OCI-M1 (cell line): ENCODE measurements around the gene GNAI3.

Experiments
- DNase-seq: peaks from one replicate; lab custom pipeline; 2025; lab: John Stamatoyannopoulos, UW

The GNAI3 gene

DNA sequence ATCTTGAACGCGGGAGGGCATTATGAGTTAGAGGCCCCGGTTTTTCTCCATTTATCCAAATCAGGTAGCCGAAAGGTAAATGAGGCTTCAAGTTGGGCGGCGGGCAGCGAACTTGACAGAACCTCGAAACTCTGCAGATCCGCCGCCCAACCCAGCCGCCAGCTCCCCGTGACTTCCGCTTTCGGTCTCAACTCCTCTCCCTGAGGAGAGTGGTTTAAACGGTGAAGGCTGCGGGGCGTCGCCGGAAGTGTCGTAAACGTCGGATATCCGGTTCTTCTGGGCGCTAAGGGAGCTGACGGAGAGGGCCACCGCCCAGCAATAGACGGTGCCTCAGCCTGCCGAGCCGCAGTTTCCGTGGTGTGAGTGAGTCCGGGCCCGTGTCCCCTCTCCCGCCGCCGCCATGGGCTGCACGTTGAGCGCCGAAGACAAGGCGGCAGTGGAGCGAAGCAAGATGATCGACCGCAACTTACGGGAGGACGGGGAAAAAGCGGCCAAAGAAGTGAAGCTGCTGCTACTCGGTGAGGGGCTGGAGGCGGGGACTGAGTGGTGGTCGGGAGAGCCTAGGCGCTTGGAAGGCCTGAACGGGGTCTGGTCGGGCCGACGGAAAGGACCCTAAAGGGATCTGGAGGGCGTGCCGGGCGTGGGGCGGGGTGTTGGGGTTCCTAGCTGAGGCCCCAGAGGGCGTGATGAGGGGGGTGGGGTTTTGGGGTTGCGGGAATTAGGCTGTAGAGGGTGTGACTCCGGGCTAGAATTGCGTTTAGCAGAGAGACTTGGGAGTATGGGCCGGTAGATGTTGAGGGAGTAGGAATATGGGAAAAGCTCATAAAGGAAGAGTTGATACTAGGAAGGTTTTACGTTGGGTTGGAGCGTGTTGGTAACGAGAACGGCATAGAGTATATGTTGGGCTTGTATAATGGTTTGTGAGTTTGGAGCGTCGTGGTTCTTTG, at the start of gene GNAI3:
GNAI3 (plus strand) TSS at position 295 of the 947 bp plus-strand sequence; CDS start at position 401, 106 bp downstream.
- DNase-seq = peak; percentile 98

DNA sequence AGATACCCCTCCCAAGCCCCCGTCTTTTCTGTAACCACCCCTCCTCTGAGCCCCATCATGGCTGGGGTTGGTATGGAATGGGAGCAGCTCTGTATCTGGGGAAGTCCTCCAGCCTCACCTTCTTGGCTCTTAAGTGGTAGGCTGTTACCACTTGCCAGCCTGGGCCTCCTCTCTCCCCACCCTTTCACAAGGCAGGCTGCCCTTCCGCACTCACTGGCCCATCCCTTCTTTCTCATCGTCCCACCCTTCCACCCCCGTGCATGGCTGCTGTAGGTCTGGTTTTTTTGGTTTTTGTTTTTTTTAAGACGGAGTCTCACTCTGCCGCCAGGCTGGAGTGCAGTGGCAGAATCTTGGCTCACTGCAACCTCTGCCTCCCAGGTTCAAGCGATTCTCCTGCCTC, 49.3 kb upstream of the GNAI3 start:
- DNase-seq = no peak

DNA sequence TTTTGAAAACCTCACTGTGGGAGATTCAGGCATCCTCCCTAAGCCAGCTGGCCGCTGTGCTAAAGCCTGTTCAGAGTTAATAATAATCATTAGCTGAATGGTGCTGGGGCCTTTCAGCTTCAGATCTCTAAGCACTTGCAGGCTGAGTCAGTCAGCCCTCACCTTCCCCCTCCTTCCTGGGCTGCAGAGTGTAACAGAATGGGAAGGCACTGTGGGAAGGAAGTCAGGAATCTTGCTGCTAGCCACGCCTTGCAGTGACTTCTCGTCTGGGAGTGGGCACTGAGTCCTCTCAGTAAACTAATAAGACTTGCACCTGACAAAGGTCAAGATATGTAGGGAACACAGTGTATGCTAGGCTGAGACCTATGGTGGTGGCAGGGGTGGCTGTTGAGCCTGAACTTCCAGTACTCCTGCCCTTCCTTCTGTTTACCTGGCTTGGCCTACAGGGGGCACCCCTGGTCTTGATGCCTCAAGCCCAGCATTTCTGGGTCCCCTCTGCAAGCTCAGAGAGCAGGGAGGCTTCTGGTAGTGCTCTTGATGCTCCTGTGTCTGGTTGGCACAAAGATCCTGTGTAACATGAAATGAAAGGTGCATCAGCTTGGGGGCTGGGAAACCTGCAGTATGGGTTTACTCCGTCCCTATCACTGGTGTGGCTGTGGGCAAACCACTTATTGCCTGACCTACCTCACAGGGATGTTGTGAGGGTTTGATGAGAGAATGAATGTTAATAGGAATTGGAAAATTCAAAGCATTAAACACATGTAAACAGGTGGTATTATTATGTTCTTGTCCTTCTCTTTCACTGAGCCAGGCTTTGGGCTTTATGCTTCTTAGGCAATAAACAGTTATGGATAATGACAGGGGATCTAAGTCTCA, 48.5 kb upstream of the GNAI3 start:
- DNase-seq = peak; percentile 70

DNA sequence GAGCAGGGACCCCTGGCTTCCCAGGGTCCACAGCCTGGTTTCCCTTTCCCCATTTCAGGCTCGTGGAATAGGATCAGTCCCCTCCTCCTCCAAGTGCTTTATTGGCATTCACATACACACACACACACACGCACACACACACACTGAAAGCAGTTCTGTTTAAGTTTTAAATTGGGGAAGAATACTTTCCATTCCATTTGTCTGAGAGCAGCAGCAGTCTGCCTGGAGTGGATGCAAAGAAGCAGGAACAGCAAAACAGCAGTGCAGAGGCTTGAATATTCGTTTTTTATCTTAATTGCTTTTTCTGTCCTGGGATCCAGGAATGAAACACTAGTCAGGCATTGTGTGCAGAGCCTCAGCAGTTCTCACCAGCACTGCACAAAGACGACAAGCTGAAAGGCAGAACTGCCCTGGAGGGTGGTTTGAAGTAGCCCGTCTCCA, 47.5 kb upstream of the GNAI3 start:
- DNase-seq = no peak

DNA sequence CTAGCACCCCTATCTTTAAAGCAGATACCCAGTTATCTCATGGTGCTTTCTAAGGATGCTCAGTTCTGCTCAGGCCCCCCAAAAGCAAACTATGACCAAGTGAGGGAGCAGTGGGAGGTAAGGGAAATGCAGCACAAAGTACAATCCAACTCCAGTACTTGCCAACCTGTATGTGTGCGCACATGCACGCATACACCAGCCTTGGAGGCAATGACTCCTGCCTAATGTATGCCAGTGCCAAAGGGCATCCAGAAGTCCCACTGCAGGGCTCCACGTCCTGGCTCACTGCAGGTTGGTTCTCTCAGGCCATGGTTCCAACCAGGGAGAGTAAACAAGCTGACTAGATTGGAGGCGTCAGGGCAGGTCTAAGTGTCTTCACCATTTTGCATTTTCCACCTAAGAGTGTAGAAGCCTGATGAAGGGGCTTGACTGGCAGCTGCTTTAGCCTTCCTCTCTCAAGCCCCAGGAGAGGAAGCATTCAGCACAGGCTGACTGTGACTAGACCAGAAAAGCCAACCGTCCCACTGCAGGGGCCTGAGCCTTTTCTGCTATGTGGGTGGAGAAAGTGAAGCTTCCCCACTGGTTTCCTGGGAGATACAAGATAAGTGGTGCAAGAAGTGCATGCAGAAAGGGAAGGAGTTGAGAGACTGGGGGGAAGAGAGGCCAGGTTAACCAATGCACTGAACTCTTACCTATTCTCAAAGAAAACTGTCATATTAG, 46.6 kb upstream of the GNAI3 start:
- DNase-seq = peak; percentile 73

DNA sequence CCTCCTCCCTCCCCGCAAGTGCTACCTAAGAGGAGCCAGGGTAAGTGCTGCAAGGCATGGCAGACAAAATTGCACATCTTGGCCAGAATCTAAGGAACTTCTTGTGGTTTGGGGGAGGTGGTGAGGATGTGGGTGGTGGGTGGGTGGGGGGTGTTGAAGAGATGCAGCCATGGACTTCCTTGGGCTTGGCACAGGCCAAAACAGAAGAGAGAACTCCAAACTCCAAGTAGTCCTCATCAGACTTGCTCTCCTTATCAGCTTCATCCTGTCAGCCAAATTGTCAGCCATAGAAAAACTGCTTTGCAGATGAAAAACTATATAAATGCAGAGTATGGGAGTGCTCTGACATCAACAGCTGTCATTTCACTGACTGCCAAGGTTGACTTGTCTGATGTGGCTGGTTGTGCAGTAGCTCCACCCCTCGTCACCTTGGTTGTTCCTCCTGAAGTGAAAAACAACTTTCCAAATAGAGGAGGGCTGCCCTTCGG, 46.0 kb upstream of the GNAI3 start:
- DNase-seq = no peak

DNA sequence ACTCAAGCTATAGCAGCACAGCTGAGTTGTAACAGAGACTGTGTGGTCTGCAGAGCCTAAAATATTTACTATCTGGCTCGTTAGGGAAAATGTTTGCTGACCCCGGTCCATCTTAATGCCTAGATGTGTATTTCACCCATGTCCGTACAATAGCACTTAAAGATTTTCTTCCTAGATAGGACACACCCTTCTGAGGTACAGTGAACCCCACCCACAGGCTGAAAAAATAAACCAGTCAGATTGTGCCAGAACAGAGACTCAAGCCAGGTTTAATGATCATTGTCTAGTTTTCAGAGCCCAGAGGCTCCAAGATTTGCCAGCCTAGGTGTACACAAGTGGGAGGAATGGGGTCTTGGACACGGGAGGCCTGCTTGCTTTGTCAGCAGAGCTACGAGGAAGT, 44.5 kb upstream of the GNAI3 start:
- no peak for DNase-seq

DNA sequence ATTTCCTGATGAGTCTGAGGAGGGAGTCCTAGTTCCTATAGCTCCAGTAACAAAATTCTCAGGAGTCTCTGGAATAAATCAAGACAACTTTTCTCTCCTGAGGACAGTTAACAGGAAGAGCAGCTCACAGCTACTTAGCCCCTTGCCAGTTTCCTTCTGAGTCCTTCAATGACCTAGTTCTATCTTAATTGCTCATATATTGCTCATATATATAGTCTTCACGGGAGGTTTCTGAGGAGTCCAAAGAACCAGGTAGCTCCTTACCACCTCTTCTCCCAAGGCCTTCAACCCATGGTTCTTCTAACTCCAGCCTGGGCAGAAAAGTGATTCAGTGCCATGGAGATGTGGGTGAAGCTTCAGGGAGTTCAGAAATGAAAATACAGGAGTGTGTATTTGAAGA, 43.4 kb upstream of the GNAI3 start:
- DNase-seq = no peak

DNA sequence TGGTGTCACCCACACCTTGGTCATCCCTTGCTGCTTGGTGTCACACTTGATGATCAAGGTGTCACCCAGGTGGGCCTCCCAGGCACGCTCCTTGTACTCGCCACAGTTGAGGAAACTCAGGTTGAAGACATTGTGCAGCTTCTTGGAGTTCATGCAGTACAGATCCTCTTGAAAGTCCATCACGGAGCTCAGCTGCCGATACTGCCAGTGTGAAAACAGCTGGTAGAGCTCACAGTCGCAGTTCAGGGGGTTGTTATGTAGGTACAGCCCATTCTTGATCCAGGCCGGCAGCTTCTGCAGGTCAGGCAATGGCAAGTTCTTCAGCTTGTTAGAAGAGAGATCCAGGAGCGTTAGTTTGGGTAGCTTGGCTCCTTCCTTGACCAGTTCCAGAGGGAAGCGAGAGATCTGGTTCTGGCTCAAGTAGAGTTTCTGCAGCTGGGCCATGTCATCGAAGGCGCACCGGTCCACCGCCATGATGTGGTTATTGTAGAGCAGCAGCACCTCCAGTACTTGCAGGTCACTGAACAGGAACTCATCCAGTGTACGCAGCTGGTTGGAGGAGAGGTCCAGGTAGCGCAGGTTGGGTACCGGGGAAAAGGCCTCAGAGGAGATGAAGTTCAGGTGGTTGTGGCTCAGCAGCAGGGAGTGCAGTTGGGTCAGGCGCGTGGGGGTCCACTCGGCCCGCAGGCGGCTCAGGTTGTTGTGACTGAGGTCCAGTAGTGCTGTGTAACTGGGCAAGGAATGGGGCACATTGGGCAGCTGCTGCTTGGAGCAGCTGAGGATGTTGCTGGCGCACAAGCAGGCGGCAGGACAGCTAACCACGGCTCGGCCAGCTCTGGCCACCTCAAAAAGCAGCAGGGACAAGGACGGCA, 40.2 kb upstream of the GNAI3 start:
- no peak for DNase-seq

DNA sequence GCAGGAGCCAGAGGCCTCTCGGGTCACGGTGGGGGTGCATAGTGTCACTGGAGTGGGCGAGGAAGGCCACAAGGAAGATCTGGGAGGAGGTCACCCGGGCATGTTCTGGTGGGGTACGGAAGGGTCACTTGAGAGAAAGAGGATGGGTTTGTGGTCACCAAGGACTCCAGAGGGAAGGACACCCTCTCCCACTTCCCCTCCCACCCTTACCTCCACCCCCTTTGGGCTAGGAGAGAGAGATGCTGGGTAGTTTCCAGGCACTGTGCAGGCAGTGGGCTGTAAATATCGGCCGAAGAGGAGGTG, 39.6 kb upstream of the GNAI3 start:
- DNase-seq = no peak

DNA sequence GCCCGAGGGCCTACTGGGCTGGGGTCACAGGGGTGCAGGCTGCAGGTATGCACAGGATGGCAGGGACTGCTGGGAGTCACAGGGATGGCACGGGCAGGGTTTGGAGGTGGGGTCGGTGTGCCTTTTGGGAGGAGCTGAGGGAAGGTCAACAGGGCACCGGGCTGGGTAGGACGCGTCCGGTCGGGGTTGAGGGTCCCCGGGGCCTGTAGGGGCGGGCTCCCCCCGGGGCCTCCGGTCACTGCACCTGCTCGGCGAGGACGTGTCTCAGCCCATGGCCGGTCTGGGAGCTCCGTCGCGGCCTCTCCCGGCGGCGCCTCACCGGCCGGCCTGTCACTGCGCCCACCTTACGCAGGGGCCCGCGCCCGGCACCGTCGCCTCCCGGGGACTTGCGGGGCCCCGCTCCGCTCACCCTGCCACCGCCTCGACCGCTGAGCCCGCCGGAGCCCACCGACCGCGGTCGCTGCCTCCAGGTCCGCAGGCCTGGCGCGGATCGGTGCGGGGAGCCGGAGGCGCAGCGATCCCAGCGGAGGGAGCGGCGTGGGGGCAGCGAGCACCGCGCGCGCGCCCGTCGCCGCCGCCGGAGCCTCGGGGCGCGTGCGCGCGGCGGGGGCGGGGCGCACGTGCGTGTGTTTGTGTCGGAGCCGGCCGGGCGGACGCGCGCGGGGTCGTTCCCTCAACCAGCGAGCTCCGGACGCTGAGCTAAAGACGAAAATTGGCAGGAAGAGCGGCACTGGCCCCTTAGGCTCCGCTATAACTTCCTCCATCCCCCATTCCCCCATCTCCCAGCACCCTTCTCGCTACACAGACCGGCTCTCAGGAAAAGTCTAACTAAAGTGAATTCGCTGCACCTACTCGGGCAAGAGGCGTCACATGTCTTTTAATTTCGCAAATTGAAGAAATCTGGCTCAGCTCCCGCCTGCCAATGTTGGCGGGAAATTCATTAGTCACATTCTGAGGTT, 39.0 kb upstream of the GNAI3 start, which contains the start of gene AMIGO1:
AMIGO1 (minus strand) TSS at position 552 of the 959 bp plus-strand sequence. CDS start 815 bp downstream, outside the sequence.
- no peak for DNase-seq

DNA sequence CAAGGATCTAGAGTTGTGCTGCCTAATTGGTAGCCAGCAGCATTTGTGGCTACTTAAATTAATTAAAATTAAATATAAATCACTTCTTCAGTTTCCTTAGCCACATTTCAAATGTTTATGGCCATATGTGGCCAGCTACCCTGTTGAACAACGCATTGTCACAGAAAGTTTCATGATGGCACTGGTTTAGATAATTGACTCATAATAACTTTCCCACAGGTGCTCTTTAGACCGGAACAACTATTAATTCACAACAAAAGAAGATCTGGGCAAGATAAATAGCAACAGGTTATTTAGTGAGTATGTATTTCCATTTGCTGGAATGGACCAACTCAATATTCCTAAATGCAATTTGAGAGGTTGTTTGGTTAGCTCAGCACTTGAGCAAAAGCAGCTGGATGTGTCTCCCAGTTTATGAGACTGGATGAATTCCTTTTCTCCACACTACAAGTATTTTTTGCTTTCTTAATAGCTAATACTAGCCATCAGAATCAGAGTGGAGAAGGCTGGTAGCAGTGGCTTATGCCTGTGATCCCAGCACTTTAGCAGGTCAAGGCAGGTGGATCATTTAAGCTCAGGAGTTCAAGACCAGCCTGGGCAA, 35.2 kb upstream of the GNAI3 start:
- DNase-seq = no peak

DNA sequence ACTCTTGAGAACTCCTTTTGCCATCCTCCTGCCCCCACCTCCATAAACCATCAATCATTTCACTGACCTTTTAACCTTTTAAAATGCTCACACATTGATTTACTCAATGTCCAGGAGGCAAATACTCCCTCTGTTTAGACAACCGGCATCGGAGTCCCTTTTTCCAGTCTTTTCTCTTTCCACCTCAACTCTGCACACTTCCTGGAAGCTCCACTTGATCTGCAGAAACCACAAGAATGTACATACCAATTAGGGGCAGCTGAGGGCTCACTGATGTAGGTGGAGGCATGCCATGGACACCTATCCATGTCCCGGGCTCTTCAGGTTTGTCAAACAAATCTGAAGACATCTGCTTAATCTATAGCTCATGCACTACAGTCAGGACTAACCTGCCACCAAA, 33.6 kb upstream of the GNAI3 start:
- DNase-seq = no peak

DNA sequence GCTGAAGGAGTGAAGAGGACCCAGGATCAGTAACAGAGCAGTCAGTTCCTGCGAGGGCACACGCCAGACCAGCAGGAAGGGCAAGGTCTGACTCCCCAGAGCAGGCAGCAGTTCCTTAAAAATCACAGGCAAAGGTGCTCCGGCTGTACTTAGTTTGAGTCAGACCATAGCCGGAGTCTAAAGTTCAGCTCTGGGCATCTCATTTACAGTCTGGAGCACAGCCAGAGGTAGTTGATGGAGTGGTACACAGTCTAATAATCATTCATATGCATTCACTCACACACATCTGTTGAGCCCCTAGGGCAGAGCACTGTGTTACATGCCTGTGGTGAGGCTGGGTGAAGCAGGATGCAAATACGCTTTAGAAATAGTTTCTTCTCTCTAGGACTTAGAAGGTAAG, 31.5 kb upstream of the GNAI3 start:
- DNase-seq = no peak

DNA sequence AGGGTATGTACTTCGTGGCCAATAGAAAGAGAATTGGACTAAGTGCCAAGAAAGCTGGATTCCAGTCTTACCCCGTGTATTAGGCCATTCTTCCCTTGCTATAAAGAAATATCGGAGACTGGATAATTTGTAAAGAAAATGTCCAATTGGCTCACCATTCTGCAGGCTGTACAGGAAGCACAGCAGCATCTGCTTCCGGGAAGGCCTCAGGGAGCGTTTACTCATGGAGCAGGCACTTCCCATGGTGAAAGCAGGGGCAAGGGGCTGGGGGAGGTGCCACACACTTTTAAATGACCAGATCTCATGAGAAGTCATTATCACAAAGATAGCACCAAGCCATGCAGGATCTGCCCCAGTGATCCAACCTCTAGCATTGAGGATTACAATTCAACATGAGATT, 31.1 kb upstream of the GNAI3 start:
- no peak for DNase-seq

DNA sequence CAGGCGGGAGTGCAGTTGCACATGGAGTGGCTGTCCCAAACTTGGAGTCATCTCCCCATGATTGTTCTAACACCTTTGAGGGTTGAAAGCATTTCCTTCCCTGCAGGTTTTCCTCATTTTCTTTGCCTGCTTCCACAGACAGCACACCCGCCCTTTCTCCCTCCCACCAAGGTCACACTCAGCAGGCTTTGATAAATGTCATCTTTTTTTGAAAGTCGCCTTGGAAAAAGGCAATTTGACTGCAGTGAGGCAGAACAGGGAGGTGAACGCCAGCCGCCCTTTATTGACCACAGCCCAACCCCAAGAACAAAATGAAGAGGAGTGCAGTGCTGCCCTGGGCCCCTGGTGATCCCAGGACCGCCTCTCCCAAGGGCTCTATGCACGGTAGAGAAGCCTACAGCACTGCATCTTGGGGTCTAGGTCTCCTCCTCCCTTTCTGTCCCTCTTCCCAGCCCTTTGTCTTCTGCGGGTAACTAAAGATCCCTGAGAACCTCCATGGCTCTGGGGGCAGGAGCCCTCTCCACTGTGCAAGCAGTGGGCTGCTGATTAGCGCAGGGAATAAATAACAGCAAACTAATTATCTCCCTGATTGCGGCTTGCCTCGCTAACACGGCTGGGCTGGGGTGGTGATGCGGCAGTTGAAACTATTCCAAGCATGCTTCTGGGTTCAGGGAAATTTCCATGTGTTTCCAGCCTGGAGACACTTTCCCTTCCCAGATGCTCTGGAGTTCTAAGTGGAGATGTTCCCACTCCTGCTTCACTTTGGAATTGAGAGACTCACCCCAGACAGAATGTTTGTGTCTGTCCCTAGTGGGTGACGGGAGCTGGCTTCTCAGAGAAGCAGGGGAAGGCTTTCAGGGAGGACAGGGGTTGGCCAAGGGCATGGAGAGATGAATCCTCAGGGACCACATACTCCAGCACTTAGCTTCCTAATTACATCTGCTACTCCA, 27.1 kb upstream of the GNAI3 start:
- DNase-seq = no peak

DNA sequence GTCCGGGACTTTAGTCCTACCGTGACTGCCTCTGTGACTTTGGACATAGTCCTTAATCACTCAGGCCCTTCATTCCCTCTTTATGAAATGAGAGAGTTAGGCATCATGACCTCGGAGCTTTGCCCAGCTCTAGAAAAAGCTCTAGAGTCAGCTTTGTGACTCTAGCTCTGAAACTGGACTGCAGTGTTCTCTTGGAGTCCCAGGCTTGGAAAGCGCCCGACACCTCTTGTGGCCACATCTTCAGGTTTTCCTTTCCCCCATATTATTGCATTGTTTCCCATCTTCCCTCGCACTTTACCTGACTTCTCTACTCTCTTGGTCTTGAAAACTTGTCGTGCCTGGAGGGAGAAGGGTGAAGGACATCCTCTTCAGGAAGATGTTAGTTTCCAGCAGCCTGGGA, 26.4 kb upstream of the GNAI3 start:
- DNase-seq = no peak

DNA sequence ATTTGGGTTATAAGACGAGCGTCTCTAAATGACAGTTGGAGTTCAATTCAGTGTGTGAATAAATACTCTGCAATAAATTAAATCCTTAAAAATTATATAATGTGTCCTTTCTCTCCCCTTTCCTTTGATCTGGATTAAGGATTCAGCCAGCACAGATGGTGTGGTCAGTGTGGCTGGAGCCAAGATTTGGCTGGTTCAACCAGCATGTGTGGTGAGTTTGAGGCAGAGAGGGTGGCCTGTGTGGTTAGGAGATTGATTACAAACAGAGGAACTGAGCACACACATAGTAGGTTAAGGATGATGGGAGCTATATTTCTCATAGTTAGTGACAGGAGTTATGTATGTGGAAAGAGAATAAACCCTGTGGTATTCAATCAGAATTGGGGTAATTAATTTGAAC, 24.7 kb upstream of the GNAI3 start:
- DNase-seq = peak; percentile 50
